Cardiac muscle cell (in vitro differentiated cells and primary cell): ENCODE results near the gene NSG2. TPM values are rescaled to one million over a fixed set of nuclear protein-coding genes. Genes with fewer than 3 reads are reported as not detected.
"Not testable (repeated sequence)": the region's sequence is repeated elsewhere in the genome, so short reads cannot be mapped to it uniquely, and the experiment has no call there.

Experiments
- DNase-seq, 2 donors: peaks; one replicate each; pipeline versions ENCODE4 v3.0.0 to v3.0.0-alpha.2; 2010 to 2017; ENCODE audit warnings: low read depth in 1 of 2, low spot score in 1 of 2
- H3K27ac ChIP-seq: fragments of 200-600 bp; sonication (generic); 2 replicates; pipeline ENCODE4 v1.5.1; 2016
- H3K27me3 ChIP-seq: fragments of 200-600 bp; sonication (generic); 2 replicates; pipeline ENCODE4 v1.6.0; 2016; ENCODE audit warnings: control low read depth
- H3K36me3 ChIP-seq: fragments of 200-600 bp; sonication (generic); 2 replicates; pipeline ENCODE4 v1.5.1; 2016; ENCODE audit warnings: control low read depth
- H3K4me1 ChIP-seq: fragments of 200-600 bp; sonication (generic); 2 replicates; pipeline ENCODE4 v1.8.1; 2017; ENCODE audit warnings: low read depth, mild to moderate bottlenecking, mixed run types
- H3K4me3 ChIP-seq: fragments of 200-600 bp; sonication (generic); 2 replicates; pipeline ENCODE4 v1.5.1; 2016; ENCODE audit warnings: mild to moderate bottlenecking
- H3K9me3 ChIP-seq: fragments of 200-600 bp; sonication (generic); 2 replicates; pipeline ENCODE4 v1.5.1; 2017; ENCODE audit warnings: low read depth, mild to moderate bottlenecking, control low read depth
- polyA plus RNA-seq: library from polyadenylated mRNA; unstranded; fragments of >200 nt; fragmentation: Nextera tagmentation; extraction: Ambion mirVana; gene quantifications from 2 replicates; pipeline ENCODE4 v1.2.1, GENCODE V29; 2016
- total RNA-seq: library from RNA; depleted of rRNA; stranded (reverse); fragments of >200 nt; gene quantifications from 2 replicates; pipeline ENCODE4 v1.2.3, GENCODE V29; 2016
- TF ChIP-seq, protein P1 (sequence below): IDR thresholded peaks from 2 replicates; pipeline ENCODE4 v1.5.1; 2012; ENCODE audit warnings: low read depth, mild to moderate bottlenecking, low read length

Gene NSG2
- total and polyA plus RNA-seq, 2 experiments from 2014 or later, result 0.24 to 0.57 TPM

DNA sequence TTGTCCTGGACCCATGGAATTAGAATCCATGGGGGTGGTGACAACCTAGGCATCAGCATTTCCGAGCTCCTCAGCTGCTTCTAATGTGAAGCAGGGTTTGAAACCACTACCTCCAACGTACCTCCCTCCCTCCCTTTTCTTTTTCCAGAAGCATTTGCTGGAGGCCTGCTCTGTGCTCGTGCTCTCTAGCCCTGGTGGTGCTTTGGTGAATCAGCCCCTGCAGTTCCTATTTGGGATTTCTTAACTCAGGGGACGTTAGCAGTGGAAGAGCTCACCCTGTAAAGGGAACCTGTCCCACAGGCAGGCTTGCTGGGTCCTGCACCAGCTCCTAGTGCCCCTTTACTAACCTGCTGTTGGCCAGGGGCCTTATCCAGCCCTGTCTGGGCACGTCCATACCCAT is 55.0 kb downstream of the NSG2 start:
- no peak for DNase-seq
- Histone ChIP-seq H3K36me3 (no peaks in the 10 kb centered on the region), H3K27ac (no peak overlapping the region), H3K27me3 (no peaks in the 10 kb centered on the region), H3K4me3 (no peak overlapping the region), H3K9me3 (no peaks in the 10 kb centered on the region), H3K4me1 (no peaks in the 10 kb centered on the region)
- TF ChIP-seq, protein P1, sequence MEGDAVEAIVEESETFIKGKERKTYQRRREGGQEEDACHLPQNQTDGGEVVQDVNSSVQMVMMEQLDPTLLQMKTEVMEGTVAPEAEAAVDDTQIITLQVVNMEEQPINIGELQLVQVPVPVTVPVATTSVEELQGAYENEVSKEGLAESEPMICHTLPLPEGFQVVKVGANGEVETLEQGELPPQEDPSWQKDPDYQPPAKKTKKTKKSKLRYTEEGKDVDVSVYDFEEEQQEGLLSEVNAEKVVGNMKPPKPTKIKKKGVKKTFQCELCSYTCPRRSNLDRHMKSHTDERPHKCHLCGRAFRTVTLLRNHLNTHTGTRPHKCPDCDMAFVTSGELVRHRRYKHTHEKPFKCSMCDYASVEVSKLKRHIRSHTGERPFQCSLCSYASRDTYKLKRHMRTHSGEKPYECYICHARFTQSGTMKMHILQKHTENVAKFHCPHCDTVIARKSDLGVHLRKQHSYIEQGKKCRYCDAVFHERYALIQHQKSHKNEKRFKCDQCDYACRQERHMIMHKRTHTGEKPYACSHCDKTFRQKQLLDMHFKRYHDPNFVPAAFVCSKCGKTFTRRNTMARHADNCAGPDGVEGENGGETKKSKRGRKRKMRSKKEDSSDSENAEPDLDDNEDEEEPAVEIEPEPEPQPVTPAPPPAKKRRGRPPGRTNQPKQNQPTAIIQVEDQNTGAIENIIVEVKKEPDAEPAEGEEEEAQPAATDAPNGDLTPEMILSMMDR, result no peak

DNA sequence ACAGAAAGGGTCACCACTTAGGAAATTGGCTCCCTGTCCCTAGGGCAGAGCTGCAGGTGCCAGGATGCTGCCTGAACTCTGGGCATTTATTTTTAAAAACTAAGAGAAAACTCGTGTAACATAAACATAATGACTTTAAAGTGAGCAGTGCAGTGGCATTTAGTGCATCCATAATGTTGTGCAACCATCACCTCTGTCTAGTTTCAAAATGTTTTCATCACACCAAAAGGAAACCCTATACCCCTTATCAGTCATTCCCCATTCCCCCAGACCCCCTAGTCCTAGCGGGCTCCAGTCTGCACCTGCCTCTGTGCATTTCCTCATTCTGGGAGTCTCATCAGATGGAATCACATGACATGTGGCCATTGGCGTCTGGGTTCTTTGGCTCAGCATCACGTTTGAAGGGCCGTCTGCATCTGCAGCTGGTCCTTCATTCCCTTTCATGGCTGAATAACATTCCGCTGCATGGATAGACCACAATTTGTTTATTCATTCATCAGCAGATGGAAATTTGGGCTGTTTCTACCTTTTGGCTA is 55.8 kb downstream of the NSG2 start:
- TF ChIP-seq, protein P1, result no peak
- H3K27ac ChIP-seq, result no peak overlapping the region

DNA sequence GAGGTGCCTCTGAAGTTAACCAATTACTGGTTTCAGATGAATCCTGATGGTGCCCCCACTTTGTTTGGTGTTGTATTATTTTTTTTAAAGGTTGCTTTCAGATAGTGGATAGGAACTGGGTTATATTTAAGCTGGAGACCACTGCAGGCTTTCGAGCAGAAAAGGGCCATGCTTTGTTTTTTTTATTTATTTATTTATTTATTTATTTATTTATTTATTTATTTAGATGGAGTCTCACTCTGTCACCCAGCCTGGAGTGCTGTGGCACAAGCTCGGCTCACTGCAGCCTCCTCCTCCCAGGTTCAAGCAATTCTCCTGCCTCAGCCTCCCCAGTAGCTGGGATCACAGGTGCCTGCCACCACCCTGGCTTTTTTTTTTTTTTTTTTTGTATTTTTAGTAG is 57.1 kb downstream of the NSG2 start:
- DNase-seq, H3K27ac ChIP-seq, H3K4me1 ChIP-seq, H3K27me3 ChIP-seq, H3K36me3 ChIP-seq, H3K4me3 ChIP-seq, H3K9me3 ChIP-seq: not testable (repeated sequence)

More for the DNA sequence above, 55.8 kb downstream of the NSG2 start:
- no peak overlapping the region for H3K4me3 ChIP-seq
- H3K27me3 ChIP-seq, result no peaks in the 10 kb centered on the region
- no peaks in the 10 kb centered on the region for H3K4me1 ChIP-seq
- no peak for DNase-seq
- no peaks in the 10 kb centered on the region for H3K9me3 ChIP-seq
- H3K36me3 ChIP-seq, result no peaks in the 10 kb centered on the region

DNA sequence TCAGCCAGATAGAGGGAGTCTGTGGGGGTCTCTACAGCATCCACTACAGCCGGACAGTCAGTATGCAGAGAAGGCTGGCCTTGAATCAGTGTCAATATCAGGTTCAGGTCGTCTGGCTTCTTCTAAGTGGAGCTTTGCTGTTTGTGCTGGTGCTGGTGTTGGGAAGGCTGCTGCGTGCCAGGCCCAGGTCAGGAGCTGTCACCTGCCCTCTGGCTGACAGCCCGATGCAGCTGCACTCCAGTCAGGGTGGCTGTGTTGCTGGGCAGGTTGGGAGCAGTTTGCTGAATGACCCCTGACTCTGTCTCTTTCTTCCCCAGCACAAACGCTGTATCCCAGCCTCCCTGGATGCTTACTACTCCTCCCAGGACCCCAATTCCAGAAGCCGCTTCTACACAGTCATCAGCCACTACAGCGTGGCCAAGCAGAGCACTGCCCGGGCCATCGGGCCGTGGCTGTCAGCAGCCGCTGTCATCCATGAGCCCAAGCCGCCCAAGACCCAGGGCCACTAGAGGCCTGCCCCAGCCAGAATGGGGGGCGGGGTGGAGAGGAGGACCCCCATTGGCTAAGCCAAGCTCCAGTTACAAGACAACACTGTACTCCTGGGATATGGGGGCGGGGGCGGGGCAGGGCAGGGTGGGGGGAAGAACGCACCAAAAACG is 61.6 kb downstream of the NSG2 start:
- Histone ChIP-seq H3K27me3 (no peaks in the 10 kb centered on the region), H3K9me3 (no peaks in the 10 kb centered on the region), H3K4me1 (peaks cover 5% of the 10 kb centered on the region), H3K36me3 (no peaks in the 10 kb centered on the region), H3K27ac (no peak overlapping the region), H3K4me3 (no peak overlapping the region)
- no peak for DNase-seq
- TF ChIP-seq, protein P1, result no peak

DNA sequence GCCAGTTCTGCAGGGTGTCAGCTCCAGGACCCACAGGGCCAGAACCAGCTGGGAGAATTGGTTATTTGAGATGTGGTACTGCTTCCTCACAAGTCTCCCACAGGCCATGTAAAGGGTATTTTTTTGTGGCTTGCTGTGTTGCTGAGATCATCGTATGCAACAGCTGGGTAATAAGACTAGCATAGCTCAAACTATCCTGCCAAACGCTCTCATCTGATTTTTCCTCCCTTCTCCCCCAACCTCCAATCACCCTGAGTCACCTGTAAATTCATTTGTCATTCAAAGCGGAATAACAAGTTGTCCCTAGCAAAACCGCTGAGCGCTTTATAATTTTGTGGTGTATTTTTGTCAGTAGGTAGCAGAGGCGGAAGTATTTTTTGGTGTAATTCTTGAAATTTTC is 63.2 kb downstream of the NSG2 start:
- no peak overlapping the region for H3K4me3 ChIP-seq
- H3K27me3 ChIP-seq, result no peaks in the 10 kb centered on the region
- DNase-seq, result no peak
- no peak overlapping the region for H3K27ac ChIP-seq
- TF ChIP-seq, protein P1, result no peak
- H3K9me3 ChIP-seq, result no peaks in the 10 kb centered on the region
- peaks cover 5% of the 10 kb centered on the region for H3K4me1 ChIP-seq
- H3K36me3 ChIP-seq, result no peaks in the 10 kb centered on the region

DNA sequence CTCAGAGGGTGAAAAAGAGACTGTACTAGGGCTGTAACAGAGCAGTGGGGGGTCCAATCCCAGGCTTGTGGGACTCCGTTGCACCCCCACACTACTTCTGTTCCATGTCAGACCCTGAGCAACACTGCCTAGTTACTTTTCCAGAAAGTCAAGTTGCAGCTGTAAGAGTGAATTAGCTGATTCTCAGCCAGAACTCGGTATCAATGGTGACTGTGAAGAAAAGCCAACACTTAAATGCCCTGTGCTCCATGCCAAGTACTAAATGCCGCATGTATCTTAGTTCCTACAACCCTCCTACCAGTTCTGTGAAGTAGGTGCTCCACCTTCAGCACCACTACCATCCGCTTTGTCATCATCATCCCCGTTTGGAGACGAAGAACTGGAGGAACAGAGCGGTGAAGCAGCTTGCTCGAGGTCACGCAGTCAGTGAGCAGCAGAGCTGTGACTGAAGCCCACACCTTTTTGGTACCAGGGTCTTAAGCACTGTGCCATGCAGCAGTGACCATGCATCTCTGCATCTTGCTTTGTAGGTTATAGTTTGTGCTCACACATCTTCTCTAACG is 64.3 kb downstream of the NSG2 start:
- Histone ChIP-seq H3K27me3 (no peaks in the 10 kb centered on the region), H3K4me3 (no peak overlapping the region), H3K36me3 (no peaks in the 10 kb centered on the region), H3K9me3 (no peaks in the 10 kb centered on the region), H3K27ac (no peak overlapping the region), H3K4me1 (peaks cover 5% of the 10 kb centered on the region)
- DNase-seq, result no peak
- TF ChIP-seq, protein P1, result no peak
